ENCODE results near the gene PLAC1. TPM values are rescaled to one million over a fixed set of nuclear protein-coding genes. Genes with fewer than 3 reads are reported as not detected.
A peak's percentile ranks its signal among the peaks of the same experiment; 100 is the strongest.

Gene PLAC1
- total and polyA plus RNA-seq, 11 donors, result 0.62 TPM; not detected in 10

- WGBS, 4 donors, result 57 to 92% (median 83%) methylated on average over 1 of the region's 1 CpG
- intact Hi-C loops (cut with DNase I), result no loop called here
Measured at GRCh38 chrX:134664202-134664601, 5.9 kb upstream of the PLAC1 start.

GRCh38 chrX:134661295-134661694 is 3.0 kb upstream of the PLAC1 start:
- DNase-seq, result no peak
- H3K9me3 ChIP-seq, result no peaks in the 10 kb centered on the region
- H3K27ac ChIP-seq, result peak overlapping the region in 5 of 12 donors; percentile 4 to 52 (median 43)
- H3K4me1 ChIP-seq, result peaks cover 0 to 21% (median 0%) of the 10 kb centered on the region in 12 donors
- TF ChIP-seq CTCF (IDR thresholded peaks at IDR 0.05), result no peak
- TF ChIP-seq POLR2A (IDR thresholded peaks at IDR 0.05), result no peak
- peak in 1 of 4 donors; percentile 50 for ATAC-seq
- no peaks in the 10 kb centered on the region for H3K36me3 ChIP-seq
- WGBS, 4 donors, result 55 to 64% (median 60%) methylated on average over 4 of the region's 4 CpGs
- intact Hi-C loops (cut with DNase I), result no loop called here
- peaks cover 0 to 16% (median 0%) of the 10 kb centered on the region in 9 donors for H3K27me3 ChIP-seq
- no peak overlapping the region for H3K4me3 ChIP-seq

More at GRCh38 chrX:134664202-134664601, 5.9 kb upstream of the PLAC1 start:
- Histone ChIP-seq H3K4me3 (no peak overlapping the region), H3K4me1 (peaks cover 0 to 21% (median 0%) of the 10 kb centered on the region in 12 donors), H3K27ac (no peak overlapping the region), H3K9me3 (no peaks in the 10 kb centered on the region), H3K27me3 (peaks cover 0 to 16% (median 0%) of the 10 kb centered on the region in 9 donors), H3K36me3 (no peaks in the 10 kb centered on the region)
- DNase-seq, result no peak
- TF ChIP-seq POLR2A (IDR thresholded peaks at IDR 0.05), result no peak
- no peak for TF ChIP-seq CTCF (IDR thresholded peaks at IDR 0.05)
- ATAC-seq, result no peak

DNA sequence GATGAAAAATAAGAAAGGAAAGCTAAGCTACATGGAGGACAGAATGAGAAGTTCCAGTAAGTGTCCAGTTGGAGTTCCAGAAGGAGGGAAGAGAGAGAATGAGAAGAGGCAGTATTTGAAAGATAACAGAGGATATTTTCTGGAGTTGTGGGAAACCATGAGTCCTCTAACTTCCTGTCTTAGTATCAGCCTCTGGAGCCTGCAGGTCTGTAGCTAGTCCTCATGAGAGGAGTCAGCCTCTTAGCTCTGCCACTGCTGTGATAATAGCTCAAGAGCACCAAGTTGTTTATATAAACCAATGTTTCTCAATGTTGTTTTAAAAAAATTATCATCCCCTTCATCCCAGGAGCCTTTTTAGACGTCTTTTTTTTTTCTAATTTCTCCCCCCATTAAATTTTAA is 2.4 kb upstream of the PLAC1 start:
- Histone ChIP-seq H3K9me3 (no peaks in the 10 kb centered on the region), H3K4me1 (peaks cover 0 to 21% (median 0%) of the 10 kb centered on the region in 12 donors), H3K4me3 (no peak overlapping the region), H3K27me3 (peaks cover 0 to 21% (median 0%) of the 10 kb centered on the region in 9 donors), H3K36me3 (no peaks in the 10 kb centered on the region), H3K27ac (peak overlapping the region in 1 of 12 donors; percentile 48)
- DNase-seq, result no peak
- no peak for TF ChIP-seq POLR2A (IDR thresholded peaks at IDR 0.05)
- no peak for TF ChIP-seq CTCF (IDR thresholded peaks at IDR 0.05)
- no peak for ATAC-seq
- 14 to 34% (median 27%) methylated on average over 1 of the region's 1 CpG for WGBS, 4 donors
- intact Hi-C loops (cut with DNase I), result no loop called here

DNA sequence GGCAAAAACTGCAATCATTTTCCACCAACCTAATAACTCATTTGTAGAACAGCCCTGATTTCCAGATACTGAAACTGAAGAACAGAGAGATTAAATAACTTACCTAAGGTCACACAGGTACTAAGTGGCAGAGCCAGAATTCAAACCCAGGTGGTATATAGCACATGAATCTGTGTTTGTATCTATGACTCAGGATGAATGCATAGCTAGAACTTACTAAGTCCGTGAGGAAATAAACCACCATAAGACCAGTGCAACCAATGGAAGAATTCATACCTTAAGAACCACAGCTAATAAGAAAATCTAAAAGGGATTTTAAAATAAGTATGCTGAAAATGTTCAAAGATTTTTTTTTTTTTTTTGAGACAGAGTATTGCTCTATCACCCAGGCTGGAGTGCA is 1.5 kb upstream of the PLAC1 start:
- 89 to 98% (median 91%) methylated on average over 1 of the region's 1 CpG for WGBS, 4 donors
- Histone ChIP-seq H3K9me3 (no peaks in the 10 kb centered on the region), H3K4me1 (peaks cover 0 to 21% (median 0%) of the 10 kb centered on the region in 12 donors), H3K27ac (no peak overlapping the region), H3K27me3 (peaks cover 0 to 21% (median 0%) of the 10 kb centered on the region in 9 donors), H3K36me3 (no peaks in the 10 kb centered on the region), H3K4me3 (no peak overlapping the region)
- TF ChIP-seq POLR2A (IDR thresholded peaks at IDR 0.05), result no peak
- TF ChIP-seq CTCF (IDR thresholded peaks at IDR 0.05), result no peak
- DNase-seq (no peak), ATAC-seq (no peak)
- intact Hi-C loops (cut with DNase I), result no loop called here
